Vagina (tissue), 2 donors: ENCODE results near the gene TAB2.

ENCODE experiments used
- POLR2A ChIP-seq, 2 donors: fragments of 450-650 bp; IDR thresholded peaks; one replicate each; pipeline ENCODE4 v1.6.1; 2017; ENCODE audit warnings: antibody characterized with exemption in 2 of 2, mild to moderate bottlenecking in 2 of 2, moderate library complexity in 2 of 2
- POLR2AphosphoS5 ChIP-seq, 2 donors: sonication (generic); formaldehyde crosslinking; IDR thresholded peaks; one replicate each; pipeline ENCODE4 v1.9.0; 2017; ENCODE audit warnings: antibody characterized with exemption in 2 of 2, mild to moderate bottlenecking in 2 of 2, low read depth in 1 of 2; ENCODE audit not compliant: insufficient read depth in 1 of 2
- TF ChIP-seq, protein P1 (sequence below), 3 experiments: fragments of 450-650 bp in 2 of 3; fragments of 200-600 bp in 1 of 3; sonication (generic) in 1 of 3; IDR thresholded peaks; one replicate each; pipeline ENCODE4 v1.5.1; 2017 to 2019; ENCODE audit warnings: antibody characterized with exemption in 3 of 3, mild to moderate bottlenecking in 2 of 3, moderate library complexity in 2 of 3

DNA sequence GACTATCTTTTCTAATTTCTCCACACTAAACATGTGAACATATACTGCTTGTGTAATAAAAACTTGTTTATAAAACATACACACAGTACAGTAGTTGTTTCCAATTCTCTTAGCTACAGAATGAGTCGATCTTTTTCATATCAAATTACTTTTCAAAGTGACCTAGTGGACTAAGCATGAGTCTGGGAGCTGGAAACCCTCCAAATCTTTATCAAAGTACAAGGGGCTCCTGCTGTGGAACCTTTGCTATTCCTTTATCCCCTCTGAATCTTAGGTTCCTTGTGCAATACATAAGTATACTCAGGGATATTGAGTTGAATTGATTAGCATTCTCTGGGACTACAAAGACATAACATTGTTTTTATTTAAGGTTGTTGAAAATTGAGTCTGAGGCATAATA is 48.7 kb upstream of the TAB2 start:
- TF ChIP-seq, protein P1, sequence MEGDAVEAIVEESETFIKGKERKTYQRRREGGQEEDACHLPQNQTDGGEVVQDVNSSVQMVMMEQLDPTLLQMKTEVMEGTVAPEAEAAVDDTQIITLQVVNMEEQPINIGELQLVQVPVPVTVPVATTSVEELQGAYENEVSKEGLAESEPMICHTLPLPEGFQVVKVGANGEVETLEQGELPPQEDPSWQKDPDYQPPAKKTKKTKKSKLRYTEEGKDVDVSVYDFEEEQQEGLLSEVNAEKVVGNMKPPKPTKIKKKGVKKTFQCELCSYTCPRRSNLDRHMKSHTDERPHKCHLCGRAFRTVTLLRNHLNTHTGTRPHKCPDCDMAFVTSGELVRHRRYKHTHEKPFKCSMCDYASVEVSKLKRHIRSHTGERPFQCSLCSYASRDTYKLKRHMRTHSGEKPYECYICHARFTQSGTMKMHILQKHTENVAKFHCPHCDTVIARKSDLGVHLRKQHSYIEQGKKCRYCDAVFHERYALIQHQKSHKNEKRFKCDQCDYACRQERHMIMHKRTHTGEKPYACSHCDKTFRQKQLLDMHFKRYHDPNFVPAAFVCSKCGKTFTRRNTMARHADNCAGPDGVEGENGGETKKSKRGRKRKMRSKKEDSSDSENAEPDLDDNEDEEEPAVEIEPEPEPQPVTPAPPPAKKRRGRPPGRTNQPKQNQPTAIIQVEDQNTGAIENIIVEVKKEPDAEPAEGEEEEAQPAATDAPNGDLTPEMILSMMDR (IDR thresholded peaks at IDR 0.05): no peak
- TF ChIP-seq POLR2A (IDR thresholded peaks at IDR 0.05) (no peak), POLR2AphosphoS5 (IDR thresholded peaks at IDR 0.05; ENCODE audit: insufficient read depth in 1 of 2, low read depth in 1 of 2) (no peak)
